Camera-type eye (tissue), 1 donor: ENCODE results near the gene CDC42SE1. TPM values are rescaled to one million over a fixed set of nuclear protein-coding genes. Genes with fewer than 3 reads are reported as not detected.

Experiments used
- total RNA-seq: library from RNA; depleted of rRNA; stranded (reverse); fragments of >200 nt; gene quantifications from one replicate; pipeline ENCODE4 v1.2.3, GENCODE V29; 2014

CDC42SE1 gene
- total RNA-seq: 44.4 TPM

GRCh38 chr1:151059109-151060006 lies at the start of gene CDC42SE1:
TSS of gene CDC42SE1 (minus strand) at chr1:151059622. CDS start at chr1:151055730, 3,892 bp downstream.

GRCh38 chr1:151070474-151071276 lies 11.3 kb upstream of the CDC42SE1 start, which contains the start of gene GABPB2:
TSS of gene GABPB2 (plus strand) at chr1:151070761. CDS start at chr1:151088190, 17,429 bp downstream.

DNA sequence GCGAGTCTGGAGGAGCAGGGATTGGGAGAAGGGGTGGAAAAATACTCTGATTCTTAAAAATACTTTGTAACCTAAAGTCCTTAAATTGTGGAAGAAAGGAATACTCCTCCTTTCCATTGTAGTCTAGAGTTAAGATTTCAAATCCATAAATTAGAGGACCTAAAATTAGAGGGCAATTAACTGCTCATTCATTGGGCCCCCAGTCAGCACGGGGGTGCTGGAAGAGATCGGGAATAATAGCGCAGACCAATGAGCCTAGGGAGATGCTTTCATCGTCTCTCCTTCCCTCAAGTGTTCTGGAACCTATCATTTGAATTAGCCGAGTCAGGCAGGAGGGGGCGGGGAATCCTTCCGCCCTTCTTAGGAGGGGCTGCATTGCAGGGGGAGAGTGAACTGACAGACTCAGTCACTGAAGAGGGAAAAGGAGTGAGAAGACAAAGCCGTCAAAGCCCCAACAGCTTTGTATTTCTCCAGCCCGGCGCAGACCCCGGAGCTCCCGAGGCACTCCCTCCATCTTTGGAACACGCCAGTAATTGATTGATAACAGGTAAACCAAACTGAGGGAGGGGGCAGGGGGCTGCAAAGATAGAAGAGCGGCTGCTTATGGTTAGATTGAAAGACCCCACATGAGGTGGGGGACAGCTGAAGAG lies 710 bp upstream of the CDC42SE1 start, which contains the start of gene MLLT11:
MLLT11 (plus strand) TSS at position 391 of the 650 bp plus-strand sequence. CDS start 6,828 bp downstream, outside the sequence.

GRCh38 chr1:151047591-151047924 lies 11.9 kb downstream of the CDC42SE1 start, which contains the start of gene C1orf56:
TSS of gene C1orf56 (plus strand) at chr1:151047751. CDS start at chr1:151047848, 97 bp downstream.

DNA sequence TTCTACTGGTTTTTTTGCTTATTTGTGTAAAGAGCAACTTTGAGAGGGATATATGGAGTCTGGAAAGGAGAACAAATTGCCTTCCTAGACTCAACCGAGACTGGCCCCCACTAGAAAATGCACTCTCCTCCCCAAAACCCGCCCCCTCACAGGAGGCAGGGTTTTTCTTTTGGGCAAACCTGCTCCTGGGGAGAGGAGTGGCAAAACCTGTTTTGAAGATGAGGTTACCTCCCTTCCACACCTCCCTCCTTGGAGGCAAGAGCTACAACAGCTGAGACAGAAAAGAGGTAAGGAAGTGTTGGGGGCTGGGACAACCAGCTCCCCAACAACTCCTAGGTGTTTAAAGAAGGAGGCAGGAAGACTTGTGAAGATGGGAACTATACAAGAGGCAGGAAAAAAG lies 23.1 kb downstream of the CDC42SE1 start, which contains the start of gene BNIPL:
BNIPL (plus strand) TSS at position 231 of the 400 bp plus-strand sequence; CDS start at position 371, 140 bp downstream.

DNA sequence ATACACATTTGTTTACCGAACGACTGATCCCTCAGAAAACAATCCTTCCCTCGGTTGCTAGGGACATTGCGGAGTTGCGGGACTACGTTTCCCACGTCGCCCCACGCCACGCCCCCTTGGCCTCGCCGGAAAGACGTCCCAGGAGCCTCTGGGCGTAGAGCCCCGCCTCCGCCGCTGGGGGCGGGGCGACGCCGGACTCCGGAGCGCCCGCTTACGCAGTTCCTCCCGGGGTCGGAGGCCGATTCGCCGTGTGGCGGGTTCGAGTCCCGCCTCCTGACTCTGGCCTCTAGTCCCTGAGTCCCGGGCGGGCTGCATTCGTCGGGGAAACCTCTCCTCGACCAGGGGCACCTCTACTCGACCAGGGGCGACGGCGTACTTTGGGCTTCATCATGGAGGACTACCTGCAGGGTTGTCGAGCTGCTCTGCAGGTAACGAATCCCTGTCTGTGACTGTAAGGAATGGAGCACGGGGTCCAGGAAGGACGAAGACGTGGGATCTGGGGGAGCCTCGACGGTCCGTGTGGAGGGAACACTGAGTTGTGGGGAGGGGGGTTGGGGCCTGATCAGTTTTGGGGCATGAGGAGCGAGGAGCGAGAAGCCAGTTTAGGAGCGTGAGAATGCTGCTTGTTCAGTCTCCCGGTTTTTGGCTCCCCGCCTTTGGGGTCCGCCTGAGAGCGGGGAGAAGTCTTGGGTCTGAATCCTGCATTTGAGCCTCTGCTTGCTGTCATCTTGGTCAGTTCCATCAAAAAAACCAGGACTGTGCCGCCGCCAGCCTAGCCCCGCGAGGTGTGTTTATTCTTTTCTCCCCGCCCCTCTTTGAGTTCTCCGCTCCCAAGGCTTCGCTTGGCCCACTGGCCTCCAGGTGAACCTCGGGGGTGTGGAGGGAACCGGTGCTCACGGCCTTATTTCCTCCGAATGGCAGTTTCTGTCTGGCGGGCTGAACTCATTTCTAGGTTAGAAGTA lies 50.9 kb downstream of the CDC42SE1 start, which contains the start of gene PRUNE1:
PRUNE1 (plus strand) TSS at position 206 of the 962 bp plus-strand sequence; CDS start at position 390, 184 bp downstream.

DNA sequence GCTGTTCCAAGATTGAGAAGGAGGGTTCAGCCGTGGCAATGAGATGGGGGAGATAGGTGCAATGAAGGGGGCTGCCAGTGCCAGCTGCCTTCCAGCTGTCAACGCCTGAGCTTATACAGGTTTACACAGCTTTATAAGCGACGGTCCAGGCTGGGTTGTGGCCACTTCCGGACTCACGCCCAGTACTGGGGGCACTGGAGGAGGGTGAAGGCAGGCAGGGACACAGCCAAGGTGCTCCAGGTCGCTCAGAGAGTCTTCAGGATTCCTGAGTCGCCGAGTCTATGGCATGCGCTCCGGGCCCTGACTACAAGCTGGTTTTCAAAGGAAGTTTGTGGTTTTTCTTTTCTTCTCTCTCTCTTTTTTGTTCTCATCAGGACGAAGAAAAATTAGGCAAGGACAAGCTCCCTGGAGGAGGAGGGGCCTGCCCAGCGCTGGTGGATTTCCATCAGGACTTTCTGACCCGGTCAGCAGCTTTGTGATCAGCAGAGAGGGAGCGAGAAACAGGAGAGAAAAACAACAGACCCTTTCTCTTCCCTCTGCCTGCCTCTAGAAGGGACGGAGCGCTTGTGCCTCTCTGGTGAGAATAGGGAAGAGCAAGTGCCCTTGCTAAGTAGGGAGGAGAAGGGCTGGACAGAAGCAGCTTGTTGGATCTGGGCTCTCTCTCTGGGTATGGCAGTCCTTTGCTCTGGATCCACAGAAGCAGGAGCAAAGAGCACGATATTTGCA lies 52.9 kb downstream of the CDC42SE1 start, which contains the start of gene MINDY1:
MINDY1 (minus strand) TSS at position 576 of the 726 bp plus-strand sequence. CDS start 4,285 bp downstream, outside the sequence.

Other genes with a start within 250 kb of the CDC42SE1 start
- 64.4 TPM for gene ARNT, start 183.0 kb downstream of the CDC42SE1 start, total RNA-seq
- not detected for gene CTXND2, start 172.5 kb downstream of the CDC42SE1 start, total RNA-seq
- 73.4 TPM for gene SETDB1, start 133.3 kb downstream of the CDC42SE1 start, total RNA-seq
- gene CERS2, start 84.8 kb downstream of the CDC42SE1 start, total RNA-seq: 62.3 TPM
- gene ANXA9, start 77.3 kb downstream of the CDC42SE1 start, total RNA-seq: 0.55 TPM
- gene MINDY1, start 52.7 kb downstream of the CDC42SE1 start, total RNA-seq: 24.8 TPM
- gene PRUNE1, start 51.2 kb downstream of the CDC42SE1 start, total RNA-seq: 26.1 TPM
- 9.5 TPM for gene BNIPL, start 23.0 kb downstream of the CDC42SE1 start, total RNA-seq
- gene C1orf56, start 11.9 kb downstream of the CDC42SE1 start, total RNA-seq: 8.9 TPM
- gene MLLT11, start 775 bp upstream of the CDC42SE1 start, total RNA-seq: 15.3 TPM
- gene GABPB2, start 11.1 kb upstream of the CDC42SE1 start, total RNA-seq: 25.1 TPM
- 42.6 TPM for gene SEMA6C, start 87.0 kb upstream of the CDC42SE1 start, total RNA-seq
- gene TNFAIP8L2, start 97.0 kb upstream of the CDC42SE1 start, total RNA-seq: 1.9 TPM
- 19.3 TPM for gene LYSMD1, start 106.3 kb upstream of the CDC42SE1 start, total RNA-seq
- gene SCNM1, start 106.5 kb upstream of the CDC42SE1 start, total RNA-seq: 16.5 TPM
- not detected for gene TMOD4, start 116.4 kb upstream of the CDC42SE1 start, total RNA-seq
- 52.3 TPM for gene VPS72, start 130.6 kb upstream of the CDC42SE1 start, total RNA-seq
- gene PIP5K1A, start 138.9 kb upstream of the CDC42SE1 start, total RNA-seq: 117 TPM
- 101 TPM for gene PSMD4, start 195.1 kb upstream of the CDC42SE1 start, total RNA-seq
- 46.3 TPM for gene ZNF687, start 222.7 kb upstream of the CDC42SE1 start, total RNA-seq